ENCODE results near the gene MAJIN. TPM values are rescaled to one million over a fixed set of nuclear protein-coding genes. Genes with fewer than 3 reads are reported as not detected.

Gene MAJIN
- total RNA-seq, 1 donor from 2014 or later, result not detected

- intact Hi-C loops (cut with DNase I), result no loop called here
- peak; percentile 40 for ATAC-seq
- DNase-seq (ENCODE audit: low spot score), result no peak
Measured at GRCh38 chr11:64935359-64936081, 36.4 kb downstream of the MAJIN start, which contains the start of gene GPHA2. GPHA2 (minus strand) TSS chr11:64935893; CDS start chr11:64935460, 433 bp downstream.

GRCh38 chr11:64934682-64935358 lies 37.1 kb downstream of the MAJIN start:
- peak; percentile 16 for ATAC-seq
- no peak for DNase-seq (ENCODE audit: low spot score)
- intact Hi-C loops (cut with DNase I), result no loop called here

- ATAC-seq, result peak; percentile 16
- intact Hi-C loops (cut with DNase I), result no loop called here
- DNase-seq (ENCODE audit: low spot score), result no peak
Measured at GRCh38 chr11:64933935-64934681, 37.8 kb downstream of the MAJIN start.

- ATAC-seq, result no peak
- intact Hi-C loops (cut with DNase I), result no loop called here
- DNase-seq (ENCODE audit: low spot score), result no peak
Measured at GRCh38 chr11:64933213-64933934, 38.5 kb downstream of the MAJIN start.

- intact Hi-C loops (cut with DNase I), result no loop called here
- DNase-seq (ENCODE audit: low spot score), result no peak
- no peak for ATAC-seq
Measured at GRCh38 chr11:64932324-64932723, 39.6 kb downstream of the MAJIN start.

GRCh38 chr11:64931290-64931689 lies 40.6 kb downstream of the MAJIN start:
- DNase-seq (ENCODE audit: low spot score), result no peak
- intact Hi-C loops (cut with DNase I), result no loop called here

GRCh38 chr11:64930340-64930739 lies 41.6 kb downstream of the MAJIN start:
- no peak for DNase-seq (ENCODE audit: low spot score)
- no peak for ATAC-seq
- intact Hi-C loops (cut with DNase I), result no loop called here

More at GRCh38 chr11:64931290-64931689, 40.6 kb downstream of the MAJIN start:
- ATAC-seq, result no peak

GRCh38 chr11:64929625-64930024 lies 42.3 kb downstream of the MAJIN start:
- intact Hi-C loops (cut with DNase I), result loop anchor here (10.0 kb wide), 1 partner anchor 185 kb away; the partner anchor contains the start of genes TM7SF2 and ZNHIT2
- no peak for DNase-seq (ENCODE audit: low spot score)
- no peak for ATAC-seq

GRCh38 chr11:64928957-64929356 lies 43.0 kb downstream of the MAJIN start:
- DNase-seq (ENCODE audit: low spot score) (no peak), ATAC-seq (no peak)
- intact Hi-C loops (cut with DNase I), result loop anchor here (10.0 kb wide), 1 partner anchor 186 kb away; the partner anchor contains the start of genes TM7SF2 and ZNHIT2

- DNase-seq (ENCODE audit: low spot score) (no peak), ATAC-seq (no peak)
- intact Hi-C loops (cut with DNase I), result loop anchor here (10.0 kb wide), 1 partner anchor 188 kb away; the partner anchor contains the start of genes TM7SF2 and ZNHIT2
Measured at GRCh38 chr11:64926689-64927088, 45.2 kb downstream of the MAJIN start.

GRCh38 chr11:64925536-64926436 lies 46.1 kb downstream of the MAJIN start:
- intact Hi-C loops (cut with DNase I), result loop anchor here (10.0 kb wide), 1 partner anchor 189 kb away; the partner anchor contains the start of genes TM7SF2 and ZNHIT2
- no peak for DNase-seq (ENCODE audit: low spot score)
- no peak for ATAC-seq

GRCh38 chr11:64924910-64925284 lies 47.0 kb downstream of the MAJIN start:
- no peak for ATAC-seq
- DNase-seq (ENCODE audit: low spot score), result no peak
- intact Hi-C loops (cut with DNase I), result loop anchor here (10.0 kb wide), 1 partner anchor 190 kb away; the partner anchor contains the start of genes TM7SF2 and ZNHIT2

- DNase-seq (ENCODE audit: low spot score), result peak; percentile 95
- intact Hi-C loops (cut with DNase I), result loop anchor here (10.0 kb wide), 1 partner anchor 191 kb away; the partner anchor contains the start of genes TM7SF2 and ZNHIT2
- peak; percentile 97 for ATAC-seq
Measured at GRCh38 chr11:64923944-64924909, 47.7 kb downstream of the MAJIN start, which contains the start of gene PPP2R5B. PPP2R5B (plus strand) TSS chr11:64924689; CDS start chr11:64925735, 1,046 bp downstream.

- intact Hi-C loops (cut with DNase I), result loop anchor here (10.0 kb wide), 1 partner anchor 192 kb away; the partner anchor contains the start of genes TM7SF2 and ZNHIT2
- ATAC-seq, result no peak
- no peak for DNase-seq (ENCODE audit: low spot score)
Measured at GRCh38 chr11:64923151-64923661, 48.7 kb downstream of the MAJIN start.

- no peak for DNase-seq (ENCODE audit: low spot score)
- intact Hi-C loops (cut with DNase I), result loop anchor here (10.0 kb wide), 1 partner anchor 193 kb away; the partner anchor contains the start of genes TM7SF2 and ZNHIT2
Measured at GRCh38 chr11:64921384-64921783, 50.5 kb downstream of the MAJIN start.

GRCh38 chr11:64920124-64920523 lies 51.8 kb downstream of the MAJIN start:
- no peak for ATAC-seq
- DNase-seq (ENCODE audit: low spot score), result peak; percentile 51
- intact Hi-C loops (cut with DNase I), result loop anchor here (10.0 kb wide), 1 partner anchor 195 kb away; the partner anchor contains the start of genes TM7SF2 and ZNHIT2

More at GRCh38 chr11:64921384-64921783, 50.5 kb downstream of the MAJIN start:
- ATAC-seq, result no peak

All from sciatic nerve (tissue), 2 donors.